ENCODE measurements around the gene EPHB6. TPM values are rescaled to one million over a fixed set of nuclear protein-coding genes. Genes with fewer than 3 reads are reported as not detected.

EPHB6 gene
- total RNA-seq, 2 donors from 2014 or later, result 37.1 to 84.0 TPM

GRCh38 chr7:142842251-142842766 lies 12.6 kb upstream of the EPHB6 start:
- TF ChIP-seq POLR2A (IDR thresholded peaks at IDR 0.05), result no peak
- TF ChIP-seq, protein P1, sequence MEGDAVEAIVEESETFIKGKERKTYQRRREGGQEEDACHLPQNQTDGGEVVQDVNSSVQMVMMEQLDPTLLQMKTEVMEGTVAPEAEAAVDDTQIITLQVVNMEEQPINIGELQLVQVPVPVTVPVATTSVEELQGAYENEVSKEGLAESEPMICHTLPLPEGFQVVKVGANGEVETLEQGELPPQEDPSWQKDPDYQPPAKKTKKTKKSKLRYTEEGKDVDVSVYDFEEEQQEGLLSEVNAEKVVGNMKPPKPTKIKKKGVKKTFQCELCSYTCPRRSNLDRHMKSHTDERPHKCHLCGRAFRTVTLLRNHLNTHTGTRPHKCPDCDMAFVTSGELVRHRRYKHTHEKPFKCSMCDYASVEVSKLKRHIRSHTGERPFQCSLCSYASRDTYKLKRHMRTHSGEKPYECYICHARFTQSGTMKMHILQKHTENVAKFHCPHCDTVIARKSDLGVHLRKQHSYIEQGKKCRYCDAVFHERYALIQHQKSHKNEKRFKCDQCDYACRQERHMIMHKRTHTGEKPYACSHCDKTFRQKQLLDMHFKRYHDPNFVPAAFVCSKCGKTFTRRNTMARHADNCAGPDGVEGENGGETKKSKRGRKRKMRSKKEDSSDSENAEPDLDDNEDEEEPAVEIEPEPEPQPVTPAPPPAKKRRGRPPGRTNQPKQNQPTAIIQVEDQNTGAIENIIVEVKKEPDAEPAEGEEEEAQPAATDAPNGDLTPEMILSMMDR (IDR thresholded peaks at IDR 0.05), result no peak
- H3K27me3 ChIP-seq, result no peaks in the 10 kb centered on the region
- DNase-seq (no peak), ATAC-seq (no peak)
- H3K27ac ChIP-seq, result no peak overlapping the region
- no peaks in the 10 kb centered on the region for H3K36me3 ChIP-seq (replicated peaks in 1 of 2; ENCODE audit: insufficient read depth in 1 of 2, low read depth in 2 of 2)
- WGBS, 2 donors, result 19 to 26% methylated on average over 1 of the region's 1 CpG
- intact Hi-C loops (cut with DNase I), result no loop called here
- no peak overlapping the region for H3K4me3 ChIP-seq
- peaks cover 8% of the 10 kb centered on the region for H3K4me1 ChIP-seq
- H3K9me3 ChIP-seq, result no peaks in the 10 kb centered on the region

DNA sequence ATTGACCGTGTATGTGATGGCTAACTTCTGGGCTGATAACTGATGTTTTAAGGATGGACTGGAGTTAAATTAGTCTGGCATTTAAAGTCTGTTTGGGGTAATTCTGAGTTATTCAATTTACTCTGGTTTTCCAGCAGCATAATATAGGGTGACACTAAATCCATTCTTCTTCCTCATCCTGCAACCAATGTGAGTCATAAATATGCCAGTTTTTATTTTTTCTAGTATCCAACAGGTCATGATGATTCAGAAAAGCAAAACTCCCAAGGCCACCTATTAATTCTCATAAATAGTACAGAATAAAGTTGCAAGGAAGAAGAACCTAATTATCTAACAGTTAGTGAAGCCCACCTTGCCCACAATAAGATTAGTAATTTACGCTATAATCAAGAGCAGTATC lies 7.5 kb upstream of the EPHB6 start:
- TF ChIP-seq POLR2A (IDR thresholded peaks at IDR 0.05), result no peak
- TF ChIP-seq, protein P1 (IDR thresholded peaks at IDR 0.05), result no peak
- peaks cover 4% of the 10 kb centered on the region for H3K4me1 ChIP-seq
- H3K9me3 ChIP-seq, result no peaks in the 10 kb centered on the region
- H3K4me3 ChIP-seq, result no peak overlapping the region
- DNase-seq, result no peak
- intact Hi-C loops (cut with DNase I), result no loop called here
- WGBS, 2 donors, result 80 to 85% methylated on average over 2 of the region's 2 CpGs
- ATAC-seq, result no peak
- H3K27ac ChIP-seq, result no peak overlapping the region
- H3K36me3 ChIP-seq (replicated peaks in 1 of 2; ENCODE audit: insufficient read depth in 1 of 2, low read depth in 2 of 2), result no peaks in the 10 kb centered on the region
- no peaks in the 10 kb centered on the region for H3K27me3 ChIP-seq

DNA sequence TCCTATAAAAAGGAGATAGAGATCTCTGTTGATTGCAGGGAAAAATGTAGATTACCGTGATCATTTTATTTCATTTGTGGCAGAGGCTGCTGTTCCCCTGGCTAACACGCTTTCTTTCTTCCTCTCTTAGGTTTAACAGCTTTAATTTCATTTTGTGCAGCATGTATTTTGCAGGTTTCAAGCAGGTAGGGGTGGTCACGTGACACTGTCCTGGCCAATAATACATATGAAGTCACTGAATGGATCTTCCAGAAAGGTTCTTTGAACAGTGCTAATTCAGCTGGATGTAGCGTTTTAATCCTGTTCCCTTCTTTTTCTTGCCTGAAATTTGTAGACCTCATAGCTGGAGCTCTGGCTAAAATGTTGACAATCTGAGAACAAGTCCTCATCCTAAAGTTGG lies 3.6 kb upstream of the EPHB6 start:
- intact Hi-C loops (cut with DNase I), result no loop called here
- no peak for TF ChIP-seq POLR2A (IDR thresholded peaks at IDR 0.05)
- TF ChIP-seq, protein P1 (IDR thresholded peaks at IDR 0.05), result no peak
- Histone ChIP-seq H3K4me1 (peaks cover 18% of the 10 kb centered on the region), H3K4me3 (no peak overlapping the region), H3K27me3 (no peaks in the 10 kb centered on the region), H3K9me3 (no peaks in the 10 kb centered on the region), H3K36me3 (replicated peaks in 1 of 2; ENCODE audit: insufficient read depth in 1 of 2, low read depth in 2 of 2) (no peaks in the 10 kb centered on the region), H3K27ac (no peak overlapping the region)
- 75 to 79% methylated on average over 4 of the region's 4 CpGs for WGBS, 2 donors
- DNase-seq (no peak), ATAC-seq (no peak)

- intact Hi-C loops (cut with DNase I), result no loop called here
These were observed 3.0 kb upstream of the EPHB6 start for GRCh38 chr7:142851919-142852318.

More at GRCh38 chr7:142851919-142852318, 3.0 kb upstream of the EPHB6 start:
- Histone ChIP-seq H3K9me3 (no peaks in the 10 kb centered on the region), H3K27me3 (no peaks in the 10 kb centered on the region), H3K27ac (no peak overlapping the region), H3K4me3 (no peak overlapping the region), H3K36me3 (replicated peaks in 1 of 2; ENCODE audit: insufficient read depth in 1 of 2, low read depth in 2 of 2) (no peaks in the 10 kb centered on the region), H3K4me1 (peaks cover 25% of the 10 kb centered on the region)
- DNase-seq, result no peak
- no peak for TF ChIP-seq POLR2A (IDR thresholded peaks at IDR 0.05)
- TF ChIP-seq, protein P1 (IDR thresholded peaks at IDR 0.05), result no peak
- no peak for ATAC-seq
